Effector CD8-positive, alpha-beta T cell (primary cell): ENCODE results near the gene RNFT2.
A peak's percentile ranks its signal among the peaks of the same experiment; 100 is the strongest.

Source experiments
- DNase-seq: peaks from one replicate; lab custom pipeline; 2025; lab: John Stamatoyannopoulos, UW
- total RNA-seq, 4 experiments: gene quantifications; one replicate each; lab custom pipeline; 2026; lab: John Stamatoyannopoulos, UW

Gene RNFT2, protein sequence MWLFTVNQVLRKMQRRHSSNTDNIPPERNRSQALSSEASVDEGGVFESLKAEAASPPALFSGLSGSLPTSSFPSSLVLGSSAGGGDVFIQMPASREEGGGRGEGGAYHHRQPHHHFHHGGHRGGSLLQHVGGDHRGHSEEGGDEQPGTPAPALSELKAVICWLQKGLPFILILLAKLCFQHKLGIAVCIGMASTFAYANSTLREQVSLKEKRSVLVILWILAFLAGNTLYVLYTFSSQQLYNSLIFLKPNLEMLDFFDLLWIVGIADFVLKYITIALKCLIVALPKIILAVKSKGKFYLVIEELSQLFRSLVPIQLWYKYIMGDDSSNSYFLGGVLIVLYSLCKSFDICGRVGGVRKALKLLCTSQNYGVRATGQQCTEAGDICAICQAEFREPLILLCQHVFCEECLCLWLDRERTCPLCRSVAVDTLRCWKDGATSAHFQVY
- total RNA-seq = 2.5 to 4.7 (median 4.4) reads per million in 4 experiments

DNA sequence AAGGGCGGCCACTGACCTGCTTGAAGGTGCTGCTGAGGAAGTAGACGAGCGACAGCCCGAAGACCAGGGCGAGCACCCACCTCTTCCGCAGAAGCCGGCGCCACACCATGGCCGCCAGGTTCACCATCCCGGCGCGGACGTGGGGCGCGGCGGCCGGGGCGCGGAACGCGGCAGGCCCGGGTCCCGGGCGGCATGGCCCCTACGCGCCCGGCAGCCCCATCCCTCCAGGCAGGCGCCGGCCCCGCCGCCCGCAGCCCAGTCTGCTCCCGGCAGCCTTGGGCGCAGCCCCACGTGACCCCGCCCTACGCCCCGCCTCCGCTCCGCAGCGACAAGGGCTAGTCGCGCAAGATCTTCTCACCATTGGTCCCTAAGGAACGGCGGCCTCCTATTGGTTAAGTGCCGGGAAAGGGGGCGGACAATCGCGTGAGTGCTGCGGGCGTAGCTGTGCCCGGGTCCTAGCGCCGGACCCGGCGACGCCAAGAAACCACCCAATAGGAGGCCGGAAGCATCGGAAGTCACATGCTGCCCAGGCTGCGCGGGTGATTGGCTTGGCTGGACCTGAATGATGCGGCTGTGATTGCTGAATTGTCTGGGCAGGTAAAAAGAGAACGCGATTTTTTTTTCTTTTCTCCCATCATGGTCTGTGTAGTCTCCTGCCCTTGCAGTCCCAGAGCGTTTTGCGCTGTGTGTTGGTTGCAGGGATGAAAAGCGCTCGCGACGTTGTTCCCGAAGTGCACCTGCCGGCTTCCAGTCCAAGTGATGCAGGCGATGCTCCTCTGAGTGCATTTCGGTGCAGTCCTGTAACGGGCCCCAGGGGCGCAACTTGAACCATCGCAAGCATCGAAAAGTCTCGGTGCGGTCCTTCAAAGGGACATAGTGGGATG, at the start of gene RNFT2, which contains the start of gene SPRING1:
RNFT2 (plus strand) TSS at position 542 of the 884 bp plus-strand sequence. CDS start 2,183 bp downstream, outside the sequence.
SPRING1 (minus strand) TSS at position 296 of the 884 bp plus-strand sequence; CDS start at position 127, 169 bp downstream.
- DNase-seq = peak; percentile 98

DNA sequence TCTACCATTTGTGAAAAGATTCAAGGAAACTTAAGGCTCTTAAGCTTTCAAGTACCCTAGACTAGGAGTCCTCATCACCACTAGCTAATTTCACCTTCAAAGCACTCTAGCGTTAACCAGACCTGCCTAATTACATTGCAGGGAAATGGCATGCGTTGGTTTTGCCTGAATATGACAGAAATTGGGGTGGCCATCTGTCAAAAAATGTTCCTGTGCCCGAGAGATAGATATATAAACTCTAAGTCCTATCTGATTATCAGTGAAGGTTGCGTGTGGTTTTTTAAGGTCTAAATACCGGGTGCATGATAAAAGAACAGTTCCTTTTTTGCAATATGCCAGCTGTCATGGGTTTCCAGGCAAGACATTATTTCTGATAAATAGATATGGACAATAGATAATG, 48.6 kb upstream of the RNFT2 start:
- no peak for DNase-seq

DNA sequence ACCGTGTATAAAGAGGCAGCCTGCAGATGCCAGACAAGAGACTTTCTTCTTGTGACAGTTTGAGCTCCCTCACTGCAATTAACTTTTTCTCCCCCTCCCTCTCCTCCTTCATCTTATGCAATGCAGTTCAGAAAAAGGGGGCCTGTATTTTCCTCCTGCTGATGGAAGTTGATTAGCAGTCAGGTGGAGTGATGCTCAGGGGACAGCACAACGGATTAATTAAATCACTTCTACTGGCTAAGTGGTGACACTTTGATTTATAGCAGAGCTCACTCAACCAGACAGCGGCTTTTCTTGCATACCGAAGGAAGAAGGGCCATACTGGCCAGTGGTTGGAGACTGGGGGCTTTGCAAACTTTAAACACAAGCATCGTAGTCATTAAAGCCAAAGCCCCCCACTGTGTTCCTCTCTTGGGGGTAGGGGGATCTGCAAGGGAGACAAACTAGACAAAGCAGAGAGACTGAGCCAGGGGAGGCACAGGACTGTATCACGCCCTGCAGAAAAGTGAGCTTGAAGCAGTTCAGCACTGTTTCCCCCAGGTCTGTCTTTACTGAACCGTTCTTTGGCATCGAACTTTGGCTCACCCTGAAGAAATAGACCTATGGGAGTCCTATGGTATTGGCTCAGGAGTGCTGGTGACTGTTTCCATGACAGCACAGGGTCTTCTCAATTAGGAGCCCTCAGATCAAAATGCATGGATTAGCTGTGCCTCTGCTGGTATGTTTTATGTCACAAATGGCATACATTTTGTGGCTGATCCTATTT, 48.0 kb upstream of the RNFT2 start:
- DNase-seq = no peak

DNA sequence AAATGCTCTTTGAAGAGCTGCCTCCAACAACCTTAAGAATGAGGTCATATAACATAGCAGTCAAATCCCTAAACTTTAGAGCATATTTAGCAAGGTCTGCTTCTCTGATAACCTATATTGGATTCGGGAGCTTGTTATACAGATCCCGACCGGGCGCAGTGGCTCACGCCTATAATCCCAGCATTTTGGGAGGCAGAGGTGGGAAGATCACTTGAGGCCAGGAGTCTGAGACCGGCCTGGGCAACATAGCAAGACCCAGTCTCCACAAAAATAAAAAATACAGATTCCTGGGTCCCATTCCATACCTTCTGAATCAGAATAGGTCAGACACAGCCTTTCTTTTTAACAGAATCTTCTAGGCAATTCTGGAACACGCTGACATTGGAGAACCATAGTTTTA, 46.9 kb upstream of the RNFT2 start:
- DNase-seq = no peak

DNA sequence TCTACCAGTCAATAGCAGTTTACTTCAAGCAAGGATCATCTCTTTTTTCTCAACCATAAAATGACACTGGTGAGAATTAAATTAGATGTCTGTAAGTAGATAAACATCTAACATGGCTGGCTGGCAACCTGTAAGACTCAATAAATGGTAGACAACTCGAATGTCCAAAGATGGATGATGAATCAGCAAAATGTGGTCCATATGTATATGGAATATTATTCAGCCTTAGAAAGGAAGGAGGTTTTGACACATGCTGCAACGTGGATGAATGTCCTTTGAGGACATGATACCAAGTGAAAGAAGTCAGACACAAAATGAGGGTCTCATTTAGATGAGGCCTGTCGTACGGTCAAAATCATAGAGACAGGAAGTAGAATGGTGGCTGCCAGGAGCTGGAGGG, 46.5 kb upstream of the RNFT2 start:
- no peak for DNase-seq

DNA sequence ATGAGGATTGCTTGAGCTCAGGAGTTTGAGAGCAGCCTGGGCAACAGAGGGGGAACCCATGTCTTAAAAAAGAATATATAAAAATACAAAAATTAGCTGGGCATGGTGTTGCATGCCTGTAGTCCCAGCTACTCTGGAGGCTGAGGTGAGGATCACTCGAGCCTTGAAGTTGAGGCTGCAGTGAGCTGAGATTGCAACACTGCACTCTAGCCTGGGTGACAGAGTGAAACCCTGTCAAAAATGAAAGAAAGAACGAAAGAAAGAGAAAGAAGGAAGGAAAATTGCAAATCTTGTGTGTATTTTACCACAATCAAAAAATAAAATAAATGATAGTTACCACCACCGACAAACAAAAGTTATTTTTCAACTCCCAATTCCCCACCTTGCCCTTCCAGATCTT, 45.5 kb upstream of the RNFT2 start:
- DNase-seq = no peak

DNA sequence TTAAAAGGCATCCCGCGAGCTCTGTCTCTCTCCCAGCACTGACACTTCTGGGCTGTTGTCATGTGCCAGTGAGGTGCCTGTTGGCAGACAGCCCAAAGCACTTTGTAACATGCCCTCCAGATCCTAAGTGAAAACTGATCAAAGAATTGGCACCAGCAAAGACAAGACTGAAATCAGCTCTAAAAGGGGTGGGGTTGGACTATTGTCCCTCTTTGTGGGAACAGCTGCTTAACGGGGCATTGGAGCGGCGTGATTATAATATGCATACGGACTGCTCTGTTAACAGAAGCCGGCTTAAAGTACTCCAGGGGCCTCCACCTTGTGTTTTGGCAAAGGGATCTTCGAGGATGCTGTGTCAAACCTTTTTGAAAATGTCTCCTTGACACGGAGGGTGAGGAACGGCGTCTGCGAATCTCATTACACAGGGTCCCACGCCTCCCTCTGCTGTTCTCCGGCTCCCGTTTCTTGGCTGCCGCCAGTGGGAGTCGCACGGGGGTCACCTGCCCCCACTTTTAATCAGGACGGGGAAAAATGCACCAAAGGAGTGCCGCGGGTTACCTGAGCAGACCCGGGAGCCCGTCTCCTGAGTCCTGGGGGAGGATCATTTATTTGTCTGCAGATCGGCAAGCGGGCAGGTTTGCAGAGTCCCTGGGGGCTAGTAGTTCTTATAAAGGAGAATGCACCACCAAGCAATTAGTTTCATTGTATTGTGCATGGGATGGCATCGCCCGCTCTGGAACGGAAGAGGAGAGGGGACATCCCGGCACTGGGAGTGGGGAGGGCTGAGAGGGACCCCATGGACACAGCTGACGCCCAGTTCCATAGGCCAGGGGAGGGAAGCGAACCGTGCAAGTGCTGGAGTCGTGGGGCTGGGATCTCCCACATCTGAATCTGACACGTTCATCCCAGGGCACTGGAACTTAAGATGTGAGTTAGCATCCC, 44.6 kb upstream of the RNFT2 start:
- DNase-seq = no peak

DNA sequence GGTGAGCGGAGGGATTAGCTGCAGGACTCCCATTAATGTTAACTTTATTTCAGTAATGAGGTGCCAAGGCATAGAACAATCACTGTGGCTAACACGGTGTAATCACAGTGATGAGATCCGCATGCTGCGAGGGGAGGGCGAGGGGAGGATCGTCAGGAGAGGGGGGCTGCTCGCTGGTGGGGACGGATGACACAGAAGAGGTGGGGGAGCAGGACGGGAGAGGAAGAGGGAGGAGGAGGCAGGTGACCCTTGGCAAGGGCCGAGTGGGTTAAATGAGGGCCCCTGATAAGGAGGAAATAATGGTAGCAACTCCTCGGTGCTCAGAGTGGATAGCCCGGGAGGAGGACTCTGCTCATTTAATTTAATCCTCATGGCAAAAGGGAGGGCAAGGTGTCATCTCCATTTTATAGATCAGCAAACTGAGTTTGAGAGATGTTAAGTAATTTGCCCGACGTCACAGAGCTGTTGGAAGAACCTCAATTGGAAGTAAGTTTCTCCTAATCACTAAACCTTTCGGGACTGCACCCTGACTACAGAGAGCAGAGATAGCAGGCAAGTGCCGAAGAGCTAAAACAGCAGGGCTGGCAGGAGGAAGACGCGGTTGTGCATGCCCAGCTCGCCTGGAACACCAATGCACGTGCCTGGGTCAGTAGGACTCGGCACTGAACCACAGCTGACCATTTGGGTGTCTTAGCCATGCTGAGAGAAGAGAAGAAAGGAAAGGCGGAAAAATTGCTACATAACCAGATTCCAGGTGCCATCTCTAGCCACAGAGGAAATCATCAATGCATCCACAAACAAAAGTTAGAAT, 43.3 kb upstream of the RNFT2 start:
- DNase-seq = no peak

DNA sequence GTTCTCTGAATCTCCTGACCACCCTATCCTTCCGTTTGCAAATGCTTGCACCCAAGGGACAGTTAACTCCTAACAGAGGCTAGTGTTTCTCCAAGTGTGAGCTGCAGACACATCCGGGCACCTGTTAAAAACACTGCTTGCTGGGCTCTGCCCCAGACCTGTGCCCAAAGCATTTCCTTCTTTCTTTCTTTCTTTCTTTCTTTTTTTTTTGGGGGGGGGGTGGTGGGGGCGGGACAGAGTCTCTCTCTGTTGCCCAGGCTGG, 42.7 kb upstream of the RNFT2 start:
- DNase-seq = no peak

DNA sequence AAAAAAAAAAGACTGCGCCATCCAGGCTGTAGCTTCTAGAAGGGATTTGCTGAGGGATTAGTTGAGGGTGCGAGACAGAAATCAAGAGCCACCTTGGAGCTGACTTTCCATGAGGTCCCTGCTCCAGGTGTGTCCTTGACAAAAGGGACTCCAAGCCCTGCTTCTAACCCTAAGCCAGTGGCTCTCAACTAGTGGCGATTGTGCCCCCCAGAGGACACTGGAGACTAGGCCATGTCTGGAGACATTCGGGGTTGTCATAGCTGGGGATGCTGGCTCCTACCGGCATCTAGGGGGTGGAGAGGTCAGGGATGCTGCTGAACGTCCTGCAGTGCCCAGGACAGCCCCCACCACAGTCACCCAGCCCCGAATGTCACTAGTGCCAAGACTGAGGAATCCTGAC, 40.8 kb upstream of the RNFT2 start:
- no peak for DNase-seq

DNA sequence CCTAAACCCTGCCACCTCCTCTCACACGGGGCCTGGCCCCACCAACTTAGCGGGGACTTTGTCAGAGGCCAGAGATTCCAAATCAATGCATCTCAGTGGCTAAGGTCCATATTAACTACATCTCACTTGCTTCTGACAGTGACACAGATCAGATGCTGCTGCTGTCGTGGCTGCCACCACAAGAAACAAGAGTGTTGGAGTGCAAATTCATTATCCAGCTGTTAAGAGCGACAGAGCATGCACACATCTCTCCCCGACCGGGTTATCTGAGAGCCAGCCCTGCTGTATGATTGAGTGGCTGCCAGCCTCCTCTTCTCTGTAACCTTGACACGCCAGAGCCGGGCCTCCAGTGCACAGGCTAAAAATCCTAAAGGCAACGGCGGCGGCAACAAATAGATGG, 40.4 kb upstream of the RNFT2 start:
- DNase-seq = no peak

DNA sequence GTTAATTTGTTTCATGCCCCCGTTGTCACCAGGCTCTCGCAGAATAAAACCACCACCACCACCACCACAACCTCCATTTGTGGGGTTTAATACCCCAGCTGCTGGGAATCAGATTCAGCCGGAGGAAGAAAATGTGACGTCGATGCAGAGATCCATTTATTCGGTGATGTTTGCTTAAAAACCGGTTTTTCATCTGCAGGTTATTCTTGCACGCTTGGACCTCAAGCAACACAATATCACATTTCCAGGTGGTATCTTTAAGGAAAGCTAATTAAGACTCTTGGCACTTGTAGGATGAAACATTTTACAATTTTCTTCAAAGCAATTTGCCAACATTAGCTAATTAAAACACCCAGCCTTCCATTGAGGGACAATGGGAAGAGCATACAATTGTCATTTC, 40.0 kb upstream of the RNFT2 start:
- no peak for DNase-seq

DNA sequence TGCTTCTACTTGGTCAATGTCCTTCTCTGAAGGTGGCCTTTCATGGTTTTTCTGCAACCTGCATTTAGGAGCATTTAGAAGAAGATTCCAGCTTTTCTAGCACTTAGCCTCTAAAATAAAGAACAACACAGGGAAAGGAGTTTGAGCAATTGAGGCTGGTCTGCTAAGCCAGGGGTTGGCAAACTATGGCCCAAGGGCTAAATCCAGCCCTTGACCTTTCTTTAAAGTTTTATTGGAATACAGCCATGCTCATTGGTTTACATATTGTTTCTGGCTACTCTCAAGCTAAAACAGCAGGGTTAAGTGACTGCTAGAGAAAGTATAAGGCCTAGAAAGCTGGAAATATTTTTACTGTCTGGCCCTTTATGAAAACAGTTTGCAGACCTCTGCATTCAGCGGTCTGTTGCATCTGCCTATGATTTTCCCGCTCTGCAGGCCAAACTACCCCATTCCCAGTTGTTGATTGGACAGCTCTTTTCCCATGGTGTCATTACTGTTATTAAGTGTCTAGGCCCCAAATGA, 39.5 kb upstream of the RNFT2 start:
- DNase-seq = no peak

DNA sequence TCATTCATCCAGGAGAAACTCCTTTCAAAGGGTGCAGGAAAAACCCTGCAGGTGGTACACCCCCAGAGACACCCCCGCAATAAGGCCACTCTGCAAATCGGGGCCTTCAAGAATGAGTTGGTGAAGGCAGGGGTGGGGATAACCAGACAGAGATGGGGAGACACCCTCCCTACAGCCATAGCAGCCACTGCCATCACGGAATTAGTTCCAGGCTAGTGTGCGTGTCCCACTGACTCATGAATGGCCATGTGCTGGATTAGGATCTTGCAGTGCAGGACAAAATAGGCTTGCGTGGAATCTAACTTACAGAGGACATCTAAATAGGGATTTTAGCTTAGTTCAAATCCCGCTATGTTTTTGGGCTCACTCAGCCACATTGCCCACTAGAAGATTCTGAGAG, 38.0 kb upstream of the RNFT2 start:
- no peak for DNase-seq

DNA sequence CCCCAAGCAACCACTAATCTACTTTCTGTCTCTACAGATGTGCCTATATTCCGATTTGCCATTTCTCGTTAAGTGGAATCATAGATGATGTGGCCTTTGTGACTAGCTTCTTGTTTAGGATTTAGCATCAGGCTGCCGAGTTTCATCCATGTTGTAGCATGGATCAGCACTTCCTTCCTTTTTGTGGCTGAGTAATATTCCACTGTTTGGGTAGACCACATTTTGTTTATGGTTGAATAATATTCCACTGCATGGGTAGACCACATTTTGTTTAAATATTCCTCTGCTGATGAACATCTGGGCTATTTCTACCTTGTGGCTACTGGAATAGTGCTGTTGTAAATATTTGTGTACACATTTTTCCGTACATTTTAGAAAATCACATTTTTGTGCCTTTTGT, 36.7 kb upstream of the RNFT2 start:
- DNase-seq = no peak

DNA sequence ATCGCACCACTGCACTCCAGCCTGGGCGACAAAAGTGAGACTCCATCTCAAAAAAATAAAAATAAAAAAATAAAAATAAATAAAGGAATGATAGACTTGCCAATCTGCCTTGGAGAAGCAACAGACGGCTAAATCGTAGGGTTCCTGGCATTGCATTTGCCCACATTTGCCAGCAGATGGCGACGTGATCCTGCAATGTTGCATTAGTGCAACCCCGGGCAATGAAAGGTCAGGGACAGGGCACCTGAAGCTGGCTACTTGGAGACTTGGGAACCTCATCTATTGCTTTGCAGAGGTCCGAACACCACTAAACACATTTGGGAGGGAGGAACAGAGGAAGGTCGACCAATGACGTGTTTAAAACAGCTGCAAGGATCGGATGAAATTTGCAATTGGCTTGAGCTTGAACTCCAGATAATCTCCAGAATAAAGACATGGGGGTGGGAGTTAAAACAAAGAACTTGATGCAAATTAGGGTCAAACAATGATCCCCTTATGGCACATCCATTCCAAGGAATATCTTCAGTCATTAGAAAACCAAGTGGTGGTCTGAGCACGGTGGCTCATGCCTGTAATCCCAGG, 34.8 kb upstream of the RNFT2 start:
- peak; percentile 51 for DNase-seq

DNA sequence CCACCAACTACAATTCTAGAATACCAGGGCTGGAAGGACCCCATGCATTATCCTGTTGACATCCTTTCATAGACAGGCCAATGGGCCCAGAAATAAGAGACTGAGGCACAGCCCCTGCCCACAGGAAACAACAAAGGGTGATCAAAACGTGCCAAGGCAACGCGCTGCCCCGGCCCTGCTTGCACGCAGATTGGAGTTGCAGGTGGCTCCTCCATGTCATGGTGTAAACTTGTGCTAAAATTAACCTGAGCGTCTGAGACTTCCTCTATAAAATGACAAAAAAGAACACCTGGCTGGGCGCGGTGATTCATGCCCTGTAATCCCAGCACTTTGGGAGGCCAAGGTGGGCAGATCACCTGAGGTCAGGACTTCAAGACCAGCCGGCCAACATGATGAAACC, 30.4 kb upstream of the RNFT2 start:
- DNase-seq = no peak

DNA sequence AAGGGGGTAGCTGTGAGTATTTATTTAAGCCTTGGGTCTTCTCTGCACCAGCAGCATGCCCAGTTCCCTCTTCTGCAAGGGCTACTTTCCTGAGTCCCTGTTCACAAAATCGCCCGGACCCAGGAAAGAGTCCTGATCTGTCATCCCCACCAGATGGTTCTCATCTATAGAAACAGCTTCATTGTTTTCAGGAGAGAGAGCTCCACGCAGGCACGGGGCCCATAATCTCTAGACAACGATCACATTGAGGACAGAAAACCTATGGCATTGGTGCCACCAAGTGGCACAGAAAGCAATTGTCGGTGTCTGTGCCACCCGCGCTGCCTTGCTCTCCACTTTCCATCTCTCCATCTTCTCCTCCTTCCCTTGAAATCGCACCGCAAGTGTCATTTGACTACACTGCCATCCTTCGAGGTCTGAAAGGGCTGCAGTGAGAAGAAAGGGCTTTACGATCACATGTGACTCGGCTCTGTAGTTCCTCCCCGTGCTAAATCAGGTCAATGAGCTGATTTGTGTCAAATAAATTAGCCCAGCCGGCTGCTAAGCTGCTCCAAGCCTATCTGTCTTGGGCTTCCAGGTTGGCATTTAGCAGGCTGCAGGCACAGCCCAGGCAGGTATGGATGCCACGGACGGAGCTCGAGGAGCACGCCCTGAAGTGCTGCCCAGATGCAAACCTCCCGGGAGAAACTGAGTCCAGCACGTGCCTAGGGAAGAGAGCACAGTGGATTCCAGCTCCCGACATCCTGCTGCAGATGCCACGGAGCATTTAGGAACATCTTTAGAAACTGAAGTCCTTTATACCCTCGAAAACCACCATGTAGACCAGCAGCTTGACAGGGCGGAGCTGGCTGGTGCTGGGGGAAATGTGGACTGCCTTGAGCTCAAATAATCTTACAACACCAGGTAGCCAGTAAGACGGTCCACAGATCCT, 29.0 kb upstream of the RNFT2 start:
- peak; percentile 3 for DNase-seq

DNA sequence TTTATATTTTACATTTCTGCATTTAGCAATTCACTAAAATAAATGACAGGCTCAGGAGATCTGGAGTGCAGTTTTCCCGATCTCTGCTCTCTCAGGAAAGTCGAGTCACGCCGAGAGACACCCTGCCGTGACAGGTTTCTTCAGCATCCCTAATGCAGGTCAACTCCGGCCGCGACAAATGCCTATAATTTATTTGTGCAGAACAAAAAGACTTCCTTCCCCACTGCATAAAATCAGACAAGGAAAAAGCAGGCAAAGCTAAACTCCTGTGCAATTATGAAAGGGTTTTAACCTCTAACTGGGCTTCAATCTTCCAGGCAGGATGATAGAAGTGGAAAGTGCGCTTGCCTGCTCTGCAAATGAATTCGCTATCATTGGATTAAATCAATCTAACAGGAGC, 28.3 kb upstream of the RNFT2 start:
- DNase-seq = no peak
